Tongue (tissue), 2 donors: ENCODE data around the gene PPL. TPM values are rescaled to one million over a fixed set of nuclear protein-coding genes. Genes with fewer than 3 reads are reported as not detected.

Source experiments
- DNase-seq: peaks from one replicate; pipeline ENCODE4 v3.0.0-alpha.2; 2015
- total RNA-seq: library from RNA; depleted of rRNA; stranded (reverse); fragments of >200 nt; gene quantifications from one replicate; pipeline ENCODE4 v1.2.3, GENCODE V29; 2014

The PPL gene
- total RNA-seq, 1 donor from 2014 or later = 105 TPM

DNA sequence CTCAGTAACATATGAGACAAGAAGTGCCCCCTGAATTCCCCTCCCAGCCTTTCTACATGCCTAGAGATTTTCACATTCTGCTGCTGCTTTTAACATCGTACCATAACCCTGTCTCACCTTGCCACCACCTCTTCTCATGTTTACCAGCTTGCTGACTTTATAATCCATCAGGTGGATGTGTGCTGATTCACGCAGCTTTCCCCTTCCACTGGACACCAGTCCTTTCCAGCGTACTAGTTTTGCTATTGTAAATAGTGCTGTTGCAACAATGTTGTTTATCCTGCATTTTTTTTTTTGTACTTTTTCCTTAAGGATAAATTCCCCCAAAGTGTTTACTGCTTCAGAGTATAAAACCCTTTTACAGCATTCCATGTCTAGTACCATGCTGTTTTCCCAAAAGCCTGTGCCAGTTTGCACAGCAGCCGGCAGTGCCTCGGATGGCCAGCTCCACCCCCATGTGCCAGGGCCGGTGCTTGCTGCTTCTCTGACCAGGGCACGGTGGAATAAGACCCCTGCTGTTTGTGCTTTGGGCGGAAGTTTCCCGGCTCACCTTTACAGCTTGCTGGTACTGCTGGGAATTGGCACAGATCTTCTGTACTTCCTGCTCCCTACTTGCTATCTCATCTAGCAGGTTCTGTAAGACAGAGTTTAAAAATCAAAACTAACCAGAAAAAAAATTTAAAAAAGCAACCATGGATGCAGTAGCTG lies 48.4 kb downstream of the PPL start:
- DNase-seq = no peak

DNA sequence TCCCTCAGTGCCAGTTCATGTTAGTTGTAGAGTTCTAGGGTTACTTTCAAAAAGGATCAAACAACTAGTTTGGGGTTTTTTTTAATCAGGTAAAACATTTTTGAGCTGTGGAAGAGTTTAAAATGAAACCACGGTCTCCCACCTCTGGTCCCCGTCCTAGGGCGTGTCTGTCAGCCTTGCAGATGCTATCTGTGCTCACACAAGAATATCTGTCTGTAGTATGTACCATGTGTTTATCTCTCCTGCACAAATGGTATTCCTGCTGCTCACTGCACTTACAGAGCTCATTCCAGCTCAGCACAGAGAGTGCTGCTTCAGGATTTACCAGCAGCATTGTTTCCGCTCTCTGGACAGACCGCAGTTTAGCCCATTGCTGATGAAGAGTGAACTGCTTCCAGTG lies 50.8 kb downstream of the PPL start:
- DNase-seq = no peak

DNA sequence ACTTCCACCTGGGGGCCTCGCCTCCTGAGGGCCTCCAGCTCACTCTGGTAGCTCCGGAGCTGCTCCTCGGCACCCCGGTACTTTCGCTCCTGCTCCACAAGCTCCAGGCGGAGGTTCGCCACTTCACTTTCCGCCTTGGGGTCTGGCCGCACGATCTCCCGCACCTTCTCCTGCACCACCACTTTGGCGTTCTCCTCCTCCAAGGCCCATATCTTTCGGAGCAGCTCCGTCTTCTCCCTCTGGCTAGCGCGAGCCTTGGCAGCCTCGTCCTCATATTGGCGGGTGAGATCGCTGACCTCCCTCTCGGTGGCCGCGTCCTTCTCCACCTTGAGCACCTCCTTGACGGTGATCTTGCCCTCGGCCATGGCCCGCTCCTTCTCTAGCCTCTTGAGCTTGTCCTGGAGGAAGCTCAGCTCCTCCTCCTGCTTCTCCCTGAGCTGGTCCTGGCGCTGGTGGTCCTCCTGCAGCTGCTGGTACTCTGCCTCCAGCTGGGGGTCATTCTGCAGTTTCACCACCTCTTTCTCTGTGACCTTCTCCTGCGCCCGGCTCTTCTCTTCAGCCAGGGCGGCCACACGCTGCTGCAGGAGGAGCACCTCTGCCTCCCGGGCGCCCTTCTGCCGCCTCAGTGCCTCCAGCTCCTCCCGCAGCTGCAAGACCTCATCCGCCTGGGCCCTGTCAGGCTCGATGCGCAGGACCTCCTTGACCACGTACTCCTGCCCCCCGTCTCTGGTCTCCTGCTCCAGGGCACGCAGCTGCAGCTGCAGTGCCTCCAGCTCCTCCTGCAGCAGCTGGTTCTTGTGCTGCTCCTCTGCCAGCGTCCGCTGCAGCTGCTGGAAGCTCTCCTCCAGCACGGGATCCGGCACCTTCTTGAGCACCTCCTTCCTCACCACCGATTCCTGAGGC lies 51.7 kb downstream of the PPL start:
- DNase-seq = no peak

DNA sequence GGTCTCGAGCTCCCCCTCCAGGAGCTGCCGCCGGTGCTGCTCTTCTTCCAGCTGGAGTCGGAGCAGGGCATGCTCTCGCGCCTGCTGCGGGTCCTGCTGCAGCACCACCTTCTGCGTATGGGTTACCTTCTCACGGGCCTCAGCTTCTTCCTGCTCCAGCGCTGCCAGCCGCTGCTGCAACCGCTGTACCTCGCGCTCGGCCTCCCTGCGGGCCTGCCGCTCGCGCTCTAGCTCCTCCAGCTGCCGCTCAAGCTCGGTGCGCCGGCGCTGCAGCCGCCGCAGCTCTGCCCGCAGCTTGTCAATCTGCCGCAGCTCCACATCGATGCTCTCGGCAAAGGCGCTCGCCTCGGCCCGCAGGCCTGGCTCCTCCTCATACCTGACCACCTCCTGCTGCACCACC lies 52.7 kb downstream of the PPL start:
- DNase-seq = no peak

DNA sequence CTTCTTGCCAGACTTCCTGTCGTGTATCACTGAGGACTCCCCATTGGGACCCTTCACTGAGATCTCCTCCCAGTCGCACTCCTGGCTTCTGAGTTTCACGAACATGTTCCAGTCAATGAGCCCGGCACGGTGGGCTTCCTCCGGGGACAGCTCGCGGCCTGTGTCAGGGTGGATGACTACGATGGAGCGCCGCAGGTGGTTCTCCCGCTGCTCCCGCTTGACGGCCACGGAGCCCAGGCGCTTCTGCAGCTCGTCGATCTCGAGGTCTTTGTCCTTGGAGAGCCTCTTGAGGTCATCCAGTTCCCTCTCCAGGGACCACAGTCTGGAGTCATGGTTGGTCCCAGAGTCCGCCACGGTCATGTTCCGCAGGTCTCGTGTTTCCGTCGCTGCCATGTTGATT lies 53.4 kb downstream of the PPL start:
- DNase-seq = no peak

DNA sequence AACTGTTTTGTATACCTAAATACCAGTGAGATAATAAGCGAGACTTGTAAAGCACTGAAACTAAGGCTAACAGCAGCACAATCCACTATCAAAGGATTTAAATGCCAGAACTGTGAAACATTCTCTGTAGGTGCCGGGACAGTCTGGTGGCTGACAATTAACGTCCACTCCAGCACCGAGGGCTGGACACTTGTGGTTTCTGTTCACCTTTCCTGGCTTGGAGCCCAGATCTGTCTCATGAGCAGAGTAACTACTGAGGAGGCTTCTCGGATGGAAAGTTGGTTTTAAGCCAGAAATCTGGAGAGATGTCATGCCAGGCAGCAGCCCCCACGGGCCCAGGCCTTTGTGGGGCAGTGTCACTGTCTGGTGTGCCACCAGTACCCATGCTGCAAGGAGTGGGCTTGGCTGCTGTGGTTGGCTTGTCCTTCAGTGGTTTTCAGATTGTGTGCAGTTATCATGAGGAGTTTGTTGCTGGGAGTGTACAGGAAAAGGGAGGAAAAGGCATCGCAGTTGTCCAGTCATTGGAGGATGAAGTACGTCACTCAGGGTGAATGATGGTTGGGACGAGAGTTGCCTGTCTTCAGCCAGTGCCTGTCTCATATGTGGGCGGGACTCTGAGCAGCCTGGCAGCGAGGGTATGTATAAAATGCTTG lies 54.2 kb downstream of the PPL start:
- peak; percentile 44 for DNase-seq

DNA sequence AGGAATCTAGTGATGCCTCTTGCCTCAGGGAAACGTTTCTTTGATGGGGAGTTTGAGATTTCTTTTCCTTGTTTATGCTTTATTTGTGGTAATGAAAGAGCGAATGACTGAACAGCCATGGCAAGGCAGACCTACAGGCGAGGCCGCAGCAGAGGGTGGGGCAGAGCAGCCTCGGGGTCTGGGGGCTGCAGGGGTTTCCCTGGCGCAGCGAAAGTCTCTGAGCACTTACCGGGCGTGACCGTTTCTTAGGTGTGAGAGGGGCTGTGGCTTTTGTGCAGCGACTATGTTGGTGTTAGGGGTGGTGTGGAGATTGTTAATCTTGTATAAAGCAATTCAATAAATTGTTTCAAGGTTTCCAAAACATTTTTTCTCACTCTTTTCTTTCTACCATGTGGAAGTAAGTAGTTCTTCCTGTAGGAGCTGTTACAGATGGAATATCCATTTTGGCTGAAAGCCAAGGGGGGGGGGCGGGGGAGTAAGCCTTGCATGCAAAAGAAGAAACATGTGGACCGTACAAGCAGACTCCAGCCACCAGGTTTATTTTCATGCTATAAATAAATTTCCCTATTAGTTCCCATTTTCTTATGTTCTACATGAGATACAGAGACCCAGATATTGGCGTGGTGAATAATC lies 54.8 kb downstream of the PPL start:
- DNase-seq = peak; percentile 68

DNA sequence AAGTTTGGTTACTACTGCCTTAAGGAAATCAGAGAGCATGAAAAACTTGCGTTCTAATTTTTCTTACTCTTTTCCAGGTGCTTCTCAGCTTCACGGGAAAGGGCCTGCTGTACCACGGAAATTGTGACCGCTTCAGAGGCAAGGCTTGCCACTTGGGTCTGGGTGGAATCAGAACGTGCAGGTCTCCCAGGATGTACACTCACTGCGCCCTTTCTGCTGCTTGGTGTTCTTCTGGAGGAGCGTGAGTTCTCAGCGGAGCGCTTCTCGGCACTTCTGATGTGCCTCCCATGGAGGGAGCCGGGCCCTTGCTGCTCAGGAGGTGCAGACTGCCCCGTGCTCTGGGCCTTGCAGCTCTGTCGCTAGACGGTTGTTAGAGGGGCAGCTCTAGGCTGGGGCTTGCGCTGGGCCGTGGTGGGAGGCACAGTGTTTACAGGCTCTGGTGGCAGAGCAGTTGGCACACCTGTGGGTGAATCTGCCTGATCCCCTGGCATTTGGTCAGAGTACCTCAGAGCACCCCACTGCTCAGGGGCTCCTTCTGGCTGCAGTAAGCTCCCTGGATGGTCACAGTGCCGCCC lies 56.9 kb downstream of the PPL start:
- no peak for DNase-seq

DNA sequence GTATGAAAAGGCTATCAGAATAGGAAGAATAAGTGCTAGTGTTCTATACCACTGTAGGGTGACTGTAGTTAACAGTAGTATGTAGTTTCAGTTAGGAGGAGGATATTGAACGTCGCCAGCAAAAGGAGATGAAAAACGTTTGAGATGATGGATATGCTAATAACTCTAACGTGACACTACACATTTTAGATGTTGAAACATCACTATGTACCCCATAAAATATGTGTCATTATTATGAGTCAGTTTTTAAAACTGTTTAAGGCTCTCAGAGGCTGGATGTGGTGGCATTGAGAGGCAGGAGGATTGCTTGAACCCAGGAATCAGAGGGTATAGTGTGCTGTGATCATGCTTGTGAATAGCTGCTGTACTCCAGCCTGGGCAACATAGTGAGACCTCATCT lies 57.9 kb downstream of the PPL start:
- DNase-seq = no peak

DNA sequence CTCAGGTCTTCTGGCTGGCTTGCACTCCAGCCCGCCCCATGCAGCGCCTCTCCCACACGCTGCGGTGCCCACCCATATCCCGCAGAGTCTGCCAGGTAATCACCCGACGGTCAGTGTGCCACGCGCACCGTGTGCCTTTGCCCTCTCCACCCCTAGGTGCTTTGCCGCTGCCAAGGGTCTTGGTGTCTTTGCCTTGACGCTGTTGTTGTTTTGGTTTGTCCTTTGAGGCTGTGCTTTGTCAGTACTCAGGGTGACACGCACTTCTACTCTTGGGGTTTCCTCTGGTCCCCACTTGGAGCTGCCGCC lies 59.6 kb downstream of the PPL start:
- no peak for DNase-seq

DNA sequence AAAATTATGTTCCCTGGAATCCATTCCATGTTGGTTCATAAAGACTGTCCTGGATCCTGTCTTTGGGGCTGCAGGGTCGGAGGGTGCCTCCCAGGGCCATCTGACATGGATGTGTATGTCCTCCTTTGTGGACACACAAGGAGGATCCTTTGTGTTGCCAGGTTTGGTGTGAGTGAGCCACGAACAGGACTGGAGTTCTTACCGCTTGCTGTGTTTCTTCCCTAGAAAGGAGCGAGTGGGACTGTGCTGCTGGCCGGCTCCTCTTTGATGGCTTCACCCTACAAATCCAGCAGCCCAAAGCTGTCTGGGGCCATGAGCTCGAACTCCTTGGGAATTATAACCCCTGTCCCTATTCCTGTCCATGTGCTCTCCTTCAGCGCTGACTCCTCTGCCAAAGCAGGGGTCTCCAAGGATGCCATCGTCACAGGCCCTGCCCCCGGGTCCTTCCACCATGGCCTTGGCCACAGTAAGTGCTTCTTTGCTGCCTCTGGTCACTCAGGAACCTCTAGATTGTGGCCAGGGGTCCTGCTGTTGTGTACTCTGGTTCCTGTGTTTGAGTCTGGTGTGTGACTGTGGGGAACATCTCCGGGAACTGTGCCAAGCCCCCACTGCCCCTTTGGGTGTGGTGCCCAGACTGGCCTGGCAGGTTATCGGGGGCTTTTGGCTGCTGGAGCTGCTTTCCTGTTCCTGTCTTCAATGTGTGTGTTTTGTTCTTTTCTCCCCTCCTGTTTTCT lies 60.1 kb downstream of the PPL start:
- DNase-seq = peak; percentile 24

DNA sequence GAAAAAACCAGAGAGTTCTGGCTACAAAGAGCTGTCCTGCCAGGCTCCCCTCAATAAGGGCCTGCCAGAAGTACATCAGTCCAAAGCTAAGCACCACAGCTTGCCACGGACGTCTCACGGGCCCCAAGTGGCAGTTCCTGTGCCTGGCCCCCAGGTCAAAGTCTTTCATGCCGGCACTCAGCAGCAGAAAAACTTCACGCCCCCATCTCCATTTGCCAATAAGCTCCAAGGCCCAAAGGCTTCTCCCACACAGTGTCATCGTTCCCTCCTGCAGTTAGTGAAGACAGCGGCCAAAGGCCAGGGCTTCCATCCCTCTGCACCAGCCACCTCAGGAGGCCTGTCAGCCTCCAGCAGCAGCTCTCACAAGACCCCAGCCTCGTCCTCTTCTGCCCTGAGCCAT lies 62.3 kb downstream of the PPL start:
- DNase-seq = no peak

DNA sequence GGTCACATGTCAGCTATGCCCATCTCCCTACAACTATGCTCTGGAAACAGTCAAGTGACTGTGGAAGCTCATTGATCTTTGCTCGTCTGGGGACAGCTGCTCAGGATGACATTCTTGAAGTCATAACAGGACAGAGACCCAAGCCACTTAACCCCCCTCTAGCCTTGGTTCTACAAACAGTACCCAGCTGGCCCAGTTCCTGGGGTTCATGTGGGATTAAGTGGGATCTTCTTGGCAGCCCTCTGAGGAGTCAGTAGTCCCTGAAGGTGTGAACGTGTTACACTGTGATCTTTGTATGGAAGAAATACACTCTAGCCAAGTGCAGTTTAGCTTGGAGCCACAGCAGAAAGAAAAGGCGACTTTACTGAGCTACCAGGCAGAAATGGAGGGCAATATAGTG lies 63.9 kb downstream of the PPL start:
- DNase-seq = peak; percentile 3

DNA sequence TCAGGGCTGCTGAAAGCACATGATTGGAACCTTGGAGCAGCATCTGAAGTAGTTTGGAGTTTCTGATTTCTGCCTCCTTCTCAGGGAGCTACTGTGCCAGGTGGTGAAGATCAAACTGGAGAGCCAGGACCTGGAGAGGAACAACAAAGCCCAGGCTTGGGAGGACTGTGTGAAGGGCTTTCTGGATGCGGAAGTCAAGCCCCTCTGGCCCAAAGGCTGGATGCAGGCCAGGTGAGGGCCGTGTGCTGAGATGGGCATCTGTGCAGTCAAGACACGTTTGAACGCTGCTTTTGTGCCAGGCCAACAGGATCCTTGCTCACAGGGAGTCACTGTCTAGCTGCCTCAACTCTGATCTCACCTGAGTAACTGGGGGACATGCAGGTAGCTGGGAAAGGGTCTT lies 65.9 kb downstream of the PPL start:
- DNase-seq = no peak

DNA sequence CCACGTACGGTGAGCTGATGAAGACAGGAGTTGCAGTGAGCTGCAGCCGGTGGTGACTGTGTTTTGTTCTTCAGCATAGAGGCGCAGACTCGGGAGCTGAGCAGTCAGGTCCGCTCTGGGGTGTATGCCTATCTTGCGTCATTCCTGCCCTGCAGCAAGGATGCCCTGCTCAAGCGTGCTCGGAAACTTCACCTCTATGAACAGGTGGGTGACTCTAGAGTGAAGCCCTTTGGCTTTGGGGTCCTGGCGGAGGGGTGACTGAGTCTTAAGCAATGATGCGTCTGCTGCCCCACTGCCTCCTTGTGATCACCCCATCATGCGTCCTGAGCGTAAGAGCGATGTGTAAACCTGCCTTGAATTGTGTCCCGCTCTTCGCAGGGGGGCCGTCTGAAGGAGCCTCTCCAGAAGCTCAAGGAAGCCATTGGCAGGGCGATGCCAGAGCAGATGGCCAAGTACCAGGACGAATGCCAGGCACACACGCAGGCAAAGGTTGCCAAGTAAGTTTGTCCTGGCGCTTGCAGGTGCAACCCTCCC lies 66.7 kb downstream of the PPL start:
- DNase-seq = no peak

DNA sequence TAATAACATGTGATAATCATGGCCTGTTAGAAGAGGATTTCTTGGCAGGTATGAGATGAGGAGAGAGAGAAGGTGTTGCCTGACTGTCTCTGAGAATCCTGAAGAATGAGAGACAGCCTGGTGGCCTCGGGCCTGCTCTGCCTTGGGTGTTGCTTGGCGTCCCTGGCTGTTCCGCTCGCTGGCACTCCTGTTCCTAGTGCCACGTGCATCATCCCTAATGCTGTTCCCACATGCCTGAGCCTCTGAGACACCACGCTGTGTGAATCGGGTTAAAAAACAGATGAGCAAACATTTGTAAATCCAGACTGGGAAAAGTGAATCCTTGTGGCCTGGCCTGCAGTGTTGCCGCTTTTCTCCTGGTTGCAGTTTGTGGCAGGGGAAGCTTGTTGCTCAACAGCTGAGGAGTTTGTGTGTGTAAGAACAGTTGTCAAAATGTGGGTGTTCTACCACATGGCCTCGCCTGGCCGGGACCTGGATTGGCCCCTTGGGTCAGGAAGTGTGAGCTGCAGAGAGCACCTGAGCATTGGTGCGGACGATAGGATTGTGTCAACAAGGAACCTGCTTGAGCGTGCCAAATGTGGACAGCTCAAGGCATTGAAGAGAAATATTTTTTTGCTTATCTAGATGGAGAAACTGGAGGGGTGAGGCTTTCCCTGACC lies 67.7 kb downstream of the PPL start:
- no peak for DNase-seq

DNA sequence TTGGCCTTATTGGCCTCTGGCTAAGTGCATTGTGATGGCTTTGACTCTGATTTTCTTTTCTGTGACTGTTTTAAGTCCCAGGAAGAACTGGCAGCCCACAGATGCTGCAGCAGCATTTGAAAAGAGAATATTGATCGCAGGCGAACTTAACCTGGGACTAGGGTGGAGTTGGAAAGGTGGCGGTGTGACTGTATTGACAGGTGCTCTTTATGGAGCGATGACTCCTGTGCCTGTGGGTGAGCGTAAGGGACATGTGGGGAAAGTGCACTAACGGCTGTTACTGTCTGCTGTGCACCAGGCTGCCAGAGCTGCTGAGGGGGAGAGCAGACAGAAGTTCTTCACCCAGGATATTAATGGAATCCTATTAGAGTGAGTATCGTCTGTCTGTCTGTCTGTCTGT lies 68.4 kb downstream of the PPL start:
- DNase-seq = no peak

DNA sequence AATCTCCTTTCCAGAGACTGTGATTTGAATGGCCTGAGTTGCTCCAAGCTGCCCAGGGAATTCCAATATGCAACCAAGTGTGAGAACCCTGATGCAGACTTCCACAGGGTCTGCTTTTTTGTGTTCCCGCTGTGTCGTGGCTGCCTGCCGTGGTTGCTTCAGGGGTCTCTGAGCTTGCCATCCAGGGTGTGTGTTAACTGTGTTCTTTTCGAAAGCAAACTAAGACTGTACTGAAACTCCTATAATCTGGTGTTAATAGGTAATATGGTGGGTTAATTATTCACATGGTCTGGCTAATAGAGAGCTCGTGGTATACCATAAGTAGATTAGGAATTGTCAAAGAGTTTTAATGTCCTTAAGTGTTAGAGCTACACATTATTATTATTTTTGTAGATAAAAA lies 68.9 kb downstream of the PPL start:
- DNase-seq = no peak

DNA sequence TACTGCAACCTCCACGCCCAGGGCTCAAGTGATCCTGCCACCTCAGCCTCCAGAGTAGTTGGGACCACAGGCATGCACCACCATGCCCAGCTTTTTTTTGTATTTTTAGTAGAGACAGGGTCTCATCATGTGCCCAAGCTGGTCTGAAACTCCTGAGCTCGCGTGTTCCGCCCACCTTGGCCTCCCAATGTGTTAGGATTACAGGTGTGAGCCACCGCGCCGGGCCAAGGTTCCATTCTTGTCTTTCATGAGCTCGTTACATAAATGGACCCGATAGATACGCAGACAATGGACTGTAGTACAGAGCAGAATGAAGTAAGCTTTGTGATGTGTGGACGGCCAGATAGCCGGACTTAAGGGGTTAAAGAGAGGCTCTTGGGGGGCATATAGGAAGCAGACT lies 70.4 kb downstream of the PPL start:
- no peak for DNase-seq

DNA sequence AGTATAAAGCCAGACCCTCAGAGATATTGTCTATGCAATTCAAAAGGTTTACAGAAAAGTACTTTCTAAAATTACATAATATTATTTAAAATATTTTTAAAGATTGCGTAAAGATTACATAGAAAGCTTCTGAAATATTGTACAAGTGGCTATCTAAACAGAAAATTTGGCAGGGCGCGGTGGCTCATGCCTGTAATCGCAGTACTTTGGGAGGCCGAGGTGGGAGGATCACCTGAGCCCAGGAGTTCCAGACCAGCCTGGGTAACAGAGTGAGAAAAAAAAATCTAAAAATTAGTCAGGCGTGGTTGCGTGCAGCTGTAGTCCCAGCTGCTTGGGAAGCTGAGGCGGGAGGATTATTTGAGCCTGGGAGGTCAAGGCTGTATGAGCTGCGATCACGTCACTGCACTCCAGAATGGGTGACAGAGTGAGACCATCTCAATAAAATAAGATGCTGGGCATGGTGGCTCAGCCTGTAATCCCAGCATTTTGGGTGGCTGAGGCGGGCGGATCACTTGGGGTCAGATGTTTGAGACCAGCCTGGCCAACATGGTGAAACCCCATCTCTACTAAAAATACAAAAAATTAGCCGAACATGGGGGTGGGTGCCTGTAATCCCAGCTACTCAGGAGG lies 71.6 kb downstream of the PPL start:
- DNase-seq = no peak

DNA sequence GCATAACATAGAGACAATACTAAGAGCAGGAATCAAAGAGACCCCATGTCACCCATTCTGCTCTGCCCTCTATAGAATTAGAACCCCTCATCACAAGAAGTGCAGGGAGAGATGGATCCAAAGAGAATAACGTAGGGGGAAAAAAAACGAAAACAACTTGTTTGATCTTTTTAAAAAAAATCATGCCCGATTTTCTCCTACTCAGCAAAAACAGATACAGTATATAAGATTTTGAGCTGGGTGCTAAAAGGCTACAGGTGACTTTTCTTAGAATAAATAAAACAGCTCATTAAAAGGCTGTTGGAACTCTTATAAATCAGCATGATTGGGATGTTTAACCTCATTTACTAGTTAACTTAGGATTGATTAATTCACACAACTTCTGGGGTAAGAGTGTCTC lies 72.2 kb downstream of the PPL start:
- DNase-seq = no peak
